GM21447 (cell line): Measurements from ENCODE around the gene HINFP.
A peak's percentile ranks its signal among the peaks of the same experiment; 100 is the strongest.
"Not testable (repeated sequence)": the region's sequence is repeated elsewhere in the genome, so short reads cannot be mapped to it uniquely, and the experiment has no call there.

Experiments used
- ATAC-seq: cut with Tn5 transposase; IDR thresholded peaks from one replicate; pipeline ENCODE4 v1.9.1; 2021; ENCODE audit not compliant: unreplicated experiment

The HINFP gene

GRCh38 chr11:119155733-119156492, 34.5 kb downstream of the HINFP start:
- ATAC-seq: no peak

- ATAC-seq: no peak
These were observed 35.1 kb downstream of the HINFP start for GRCh38 chr11:119156496-119156895.

- no peak for ATAC-seq
These were observed 35.7 kb downstream of the HINFP start for GRCh38 chr11:119157063-119157462.

- no peak for ATAC-seq
These were observed 37.1 kb downstream of the HINFP start for GRCh38 chr11:119158467-119158866.

- ATAC-seq: no peak
These were observed 38.8 kb downstream of the HINFP start for GRCh38 chr11:119160151-119160550.

GRCh38 chr11:119161871-119162270, 40.5 kb downstream of the HINFP start:
- ATAC-seq: no peak

GRCh38 chr11:119166368-119167076, 45.1 kb downstream of the HINFP start:
- ATAC-seq: no peak

GRCh38 chr11:119167077-119167458, 45.7 kb downstream of the HINFP start:
- ATAC-seq: not testable (repeated sequence)

- no peak for ATAC-seq
These were observed 46.6 kb downstream of the HINFP start for GRCh38 chr11:119167933-119168332.

- peak; percentile 88 for ATAC-seq
These were observed 47.3 kb downstream of the HINFP start, which contains the start of gene NLRX1 for GRCh38 chr11:119168471-119169281. Gene NLRX1, plus strand, starts transcription at chr11:119168725. Its CDS starts 2,679 bp downstream, at chr11:119171404.

- peak; percentile 24 for ATAC-seq
These were observed 47.9 kb downstream of the HINFP start for GRCh38 chr11:119169282-119169719.

GRCh38 chr11:119172513-119172912, 51.1 kb downstream of the HINFP start:
- ATAC-seq: no peak

GRCh38 chr11:119173453-119173852, 52.1 kb downstream of the HINFP start:
- no peak for ATAC-seq

GRCh38 chr11:119175493-119176077, 54.2 kb downstream of the HINFP start:
- ATAC-seq: no peak

GRCh38 chr11:119178166-119178680, 56.8 kb downstream of the HINFP start:
- no peak for ATAC-seq

- no peak for ATAC-seq
These were observed 58.0 kb downstream of the HINFP start for GRCh38 chr11:119179342-119179741.

GRCh38 chr11:119179983-119180382, 58.6 kb downstream of the HINFP start:
- ATAC-seq: no peak

GRCh38 chr11:119180729-119181676, 59.6 kb downstream of the HINFP start:
- no peak for ATAC-seq

- ATAC-seq: no peak
These were observed 60.5 kb downstream of the HINFP start for GRCh38 chr11:119181677-119182412.
